Mesenchymal stem cell (in vitro differentiated cells and primary cell): ENCODE results near the gene IL1RAPL2.
"Not testable (repeated sequence)": the region's sequence is repeated elsewhere in the genome, so short reads cannot be mapped to it uniquely, and the experiment has no call there.

Source experiments
- DNase-seq: peaks from one replicate; pipeline ENCODE4 v3.0.0-alpha.2; 2013
- H2AFZ ChIP-seq: one replicate; pipeline ENCODE4 v1.6.1; 2013; ENCODE audit warnings: low read depth, mild to moderate bottlenecking, control low read depth, inconsistent platforms, low read length, moderate library complexity
- H2AK5ac ChIP-seq: 2 replicates; pipeline ENCODE4 v1.6.1; 2013; ENCODE audit warnings: low read length, moderate library complexity, mild to moderate bottlenecking, inconsistent platforms; ENCODE audit not compliant: severe bottlenecking
- H2BK120ac ChIP-seq: one replicate; pipeline ENCODE4 v1.6.1; 2013; ENCODE audit warnings: low read depth, mild to moderate bottlenecking, inconsistent platforms, low read length, moderate library complexity
- H2BK12ac ChIP-seq, 2 experiments: one replicate each; pipeline ENCODE4 v1.6.1; 2013; ENCODE audit warnings: inconsistent platforms in 2 of 2, low read length in 2 of 2, mild to moderate bottlenecking in 2 of 2, moderate library complexity in 2 of 2, control low read depth in 1 of 2
- H2BK15ac ChIP-seq: one replicate; pipeline ENCODE4 v1.6.1; 2013; ENCODE audit warnings: mild to moderate bottlenecking, low read depth, inconsistent platforms; ENCODE audit not compliant: poor library complexity, severe bottlenecking
- H2BK5ac ChIP-seq: 2 replicates; pipeline ENCODE4 v1.6.1; 2013; ENCODE audit warnings: low read depth, mild to moderate bottlenecking, low read length, control low read depth, inconsistent platforms; ENCODE audit not compliant: poor library complexity, severe bottlenecking
- H3K14ac ChIP-seq, 2 experiments: one replicate each; pipeline ENCODE4 v1.6.1; 2013; ENCODE audit warnings: inconsistent platforms in 2 of 2, low read length in 2 of 2, control low read depth in 1 of 2, mild to moderate bottlenecking in 1 of 2, moderate library complexity in 1 of 2
- H3K18ac ChIP-seq, 2 experiments: one replicate each; pipeline ENCODE4 v1.6.1; 2013; ENCODE audit warnings: inconsistent platforms in 2 of 2, low read length in 2 of 2, control low read depth in 1 of 2, low read depth in 1 of 2, mild to moderate bottlenecking in 1 of 2
- H3K23ac ChIP-seq, 2 experiments: one replicate each; pipeline ENCODE4 v1.6.1; 2013; ENCODE audit warnings: inconsistent platforms in 2 of 2, low read length in 2 of 2, mild to moderate bottlenecking in 2 of 2, moderate library complexity in 2 of 2, control low read depth in 1 of 2
- H3K27ac ChIP-seq: 2 replicates; pipeline ENCODE4 v1.5.1; 2013; ENCODE audit warnings: mild to moderate bottlenecking, moderate library complexity, low read length, control low read depth, inconsistent platforms; ENCODE audit not compliant: poor library complexity, severe bottlenecking
- H3K27me3 ChIP-seq, 2 experiments: 2 replicates each; pipeline versions ENCODE4 v1.6.1 to v1.7.0; 2013; ENCODE audit warnings: low read length in 2 of 2, mild to moderate bottlenecking in 2 of 2, moderate library complexity in 2 of 2, control low read depth in 1 of 2, inconsistent platforms in 1 of 2; ENCODE audit not compliant: control insufficient read depth in 1 of 2, insufficient read depth in 1 of 2
- H3K36me3 ChIP-seq, 2 experiments: 2 replicates each; pipeline versions ENCODE4 v1.6.1 to v1.7.0; 2013; ENCODE audit warnings: low read length in 2 of 2, control low read depth in 1 of 2, inconsistent platforms in 1 of 2, low read depth in 1 of 2, mild to moderate bottlenecking in 1 of 2; ENCODE audit not compliant: insufficient read depth in 2 of 2, control insufficient read depth in 1 of 2
- H3K4ac ChIP-seq, 2 experiments: one replicate each; pipeline ENCODE4 v1.6.1; 2013; ENCODE audit warnings: inconsistent platforms in 2 of 2, low read length in 2 of 2, mild to moderate bottlenecking in 2 of 2, moderate library complexity in 2 of 2, control low read depth in 1 of 2, low read depth in 1 of 2
- H3K4me1 ChIP-seq: 2 replicates; pipeline ENCODE4 v1.6.1; 2013; ENCODE audit warnings: low read depth, low read length, control low read depth; ENCODE audit not compliant: control insufficient read depth, insufficient read depth
- H3K4me2 ChIP-seq: 2 replicates; pipeline ENCODE4 v1.6.1; 2013; ENCODE audit warnings: low read length, mild to moderate bottlenecking, inconsistent platforms; ENCODE audit not compliant: poor library complexity, severe bottlenecking
- H3K4me3 ChIP-seq, 2 experiments: 2 replicates each; pipeline versions ENCODE4 v1.5.1 to v1.7.0; 2013; ENCODE audit warnings: low read length in 2 of 2, mild to moderate bottlenecking in 2 of 2, control low read depth in 1 of 2, low read depth in 1 of 2; ENCODE audit not compliant: insufficient read depth in 1 of 2
- H3K79me1 ChIP-seq: replicated peaks from 2 replicates; pipeline ENCODE4 v1.6.1; 2013; ENCODE audit warnings: mild to moderate bottlenecking, control low read depth, low read length, inconsistent platforms; ENCODE audit not compliant: poor library complexity, severe bottlenecking
- H3K9ac ChIP-seq: 2 replicates; pipeline ENCODE4 v1.7.0; 2013; ENCODE audit warnings: mild to moderate bottlenecking, low read length, moderate library complexity
- H3K9me3 ChIP-seq: 2 replicates; pipeline ENCODE4 v1.7.0; 2013; ENCODE audit warnings: mild to moderate bottlenecking, low read length; ENCODE audit not compliant: control insufficient read depth
- H4K8ac ChIP-seq: one replicate; pipeline ENCODE4 v1.6.1; 2013; ENCODE audit warnings: inconsistent platforms, mild to moderate bottlenecking, low read length, moderate library complexity
- H4K91ac ChIP-seq: one replicate; pipeline ENCODE4 v1.6.1; 2013; ENCODE audit warnings: mild to moderate bottlenecking, low read length, inconsistent platforms
- WGBS: methylation state at CpG from one replicate; pipeline ENCODE4 v1.1.7; 2013; ENCODE audit warnings: mixed read lengths; 5-methylcytosine and 5-hydroxymethylcytosine counted together

The IL1RAPL2 gene

DNA sequence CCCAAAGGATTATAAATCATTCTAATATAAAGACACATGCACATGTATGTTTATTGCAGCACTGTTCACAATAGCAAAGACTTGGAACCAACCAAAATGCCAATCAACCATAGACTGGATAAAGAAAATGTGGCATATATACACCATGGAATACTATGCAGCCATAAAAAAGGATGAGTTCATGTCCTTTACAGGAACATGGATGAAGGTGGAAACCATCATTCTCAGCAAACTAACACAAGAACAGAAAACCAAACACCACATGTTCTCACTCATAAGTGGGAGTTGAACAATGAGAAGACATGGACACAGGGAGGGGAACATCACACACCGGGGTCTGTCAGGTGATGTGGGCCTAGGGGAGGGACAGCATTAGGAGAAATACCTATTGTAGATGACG, 23.6 kb upstream of the IL1RAPL2 start:
- H2BK120ac ChIP-seq, H3K23ac ChIP-seq, H3K4ac ChIP-seq, H2BK15ac ChIP-seq, H3K27me3 ChIP-seq, H3K27ac ChIP-seq, H3K9me3 ChIP-seq, H2BK5ac ChIP-seq, H3K14ac ChIP-seq, H2BK12ac ChIP-seq, H3K79me1 ChIP-seq, H2AFZ ChIP-seq, H3K4me1 ChIP-seq, H4K8ac ChIP-seq, DNase-seq, H3K36me3 ChIP-seq, H2AK5ac ChIP-seq, H3K9ac ChIP-seq, H4K91ac ChIP-seq, H3K4me3 ChIP-seq, H3K18ac ChIP-seq, H3K4me2 ChIP-seq: not testable (repeated sequence)
- no CpG with 5 or more reads among the region's 2 CpGs for WGBS

- no peak overlapping the region for H3K4ac ChIP-seq
Measured at GRCh38 chrX:104564335-104564734, 1.7 kb upstream of the IL1RAPL2 start.

DNA sequence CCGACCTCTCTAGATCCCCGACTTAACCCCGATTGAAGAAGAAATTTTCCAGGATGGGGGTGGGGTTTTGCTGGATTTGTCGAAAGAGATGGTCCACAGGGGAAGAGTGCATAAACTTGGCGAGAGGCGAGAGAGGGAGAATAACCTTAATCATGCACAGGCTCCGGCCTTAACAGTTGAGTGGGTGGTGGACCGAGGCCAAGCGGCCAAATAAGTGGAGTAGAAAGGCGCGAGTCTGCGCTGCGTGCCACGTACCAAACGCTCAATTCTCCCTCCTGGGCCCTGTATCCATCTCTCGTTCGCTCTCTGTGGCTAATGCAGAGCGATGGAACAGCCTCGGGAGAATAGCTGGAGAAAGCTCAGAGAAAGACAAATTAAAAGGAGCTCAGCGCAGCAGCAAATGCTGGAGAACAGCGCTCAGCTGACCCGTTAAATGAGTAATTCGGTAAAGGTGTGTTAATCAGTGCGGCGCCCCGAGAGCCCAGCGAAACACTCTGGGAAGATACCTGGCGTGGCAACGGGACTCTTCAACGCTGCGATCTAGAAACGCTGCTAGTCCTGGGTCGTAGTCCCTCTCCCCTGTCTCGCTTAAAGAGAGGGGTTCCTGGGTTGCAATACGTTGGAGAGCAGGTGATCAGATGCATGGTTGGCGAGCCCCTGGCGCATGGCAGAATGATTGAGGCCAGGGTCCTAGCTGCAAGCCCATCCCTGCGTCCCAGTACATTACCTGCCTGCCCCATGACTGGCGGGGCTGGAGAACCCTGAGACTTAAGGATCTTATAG, 887 bp upstream of the IL1RAPL2 start:
- no peak overlapping the region for H4K91ac ChIP-seq
- H2BK120ac ChIP-seq: no peak overlapping the region
- no peak for DNase-seq
- no peak overlapping the region for H3K18ac ChIP-seq
- H3K14ac ChIP-seq: no peak overlapping the region
- no peak overlapping the region for H3K23ac ChIP-seq
- WGBS: 65% methylated on average over 36 of the region's 39 CpGs
- H3K4me2 ChIP-seq: no peak overlapping the region
- H2AFZ ChIP-seq: no peak overlapping the region
- H3K9me3 ChIP-seq: no peaks in the 10 kb centered on the region
- peaks cover 10% of the 10 kb centered on the region for H3K4me1 ChIP-seq
- H2AK5ac ChIP-seq: no peak overlapping the region
- no peak overlapping the region for H2BK12ac ChIP-seq
- H3K36me3 ChIP-seq: no peaks in the 10 kb centered on the region
- H2BK5ac ChIP-seq: no peak overlapping the region
- no peak overlapping the region for H3K9ac ChIP-seq
- no peak overlapping the region for H3K4ac ChIP-seq
- peaks cover 41 to 60% of the 10 kb centered on the region in 2 experiments for H3K27me3 ChIP-seq
- no peak overlapping the region for H3K27ac ChIP-seq
- H3K4me3 ChIP-seq: no peak overlapping the region
- H3K79me1 ChIP-seq: no peaks in the 10 kb centered on the region
- no peak overlapping the region for H4K8ac ChIP-seq
- no peak overlapping the region for H2BK15ac ChIP-seq

More at GRCh38 chrX:104564335-104564734, 1.7 kb upstream of the IL1RAPL2 start:
- H3K18ac ChIP-seq: no peak overlapping the region
- H2BK120ac ChIP-seq: no peak overlapping the region
- H3K27me3 ChIP-seq: peaks cover 41 to 53% of the 10 kb centered on the region in 2 experiments
- H3K27ac ChIP-seq: no peak overlapping the region
- no peak for DNase-seq
- no peak overlapping the region for H2AFZ ChIP-seq
- H2BK15ac ChIP-seq: no peak overlapping the region
- no peaks in the 10 kb centered on the region for H3K9me3 ChIP-seq
- no peak overlapping the region for H4K91ac ChIP-seq
- WGBS: 93% methylated on average over 6 of the region's 9 CpGs
- no peaks in the 10 kb centered on the region for H3K36me3 ChIP-seq
- no peak overlapping the region for H3K4me3 ChIP-seq
- H3K23ac ChIP-seq: no peak overlapping the region
- H3K4me2 ChIP-seq: no peak overlapping the region
- no peak overlapping the region for H4K8ac ChIP-seq
- no peak overlapping the region for H2BK12ac ChIP-seq
- no peak overlapping the region for H3K14ac ChIP-seq
- no peak overlapping the region for H3K9ac ChIP-seq
- no peaks in the 10 kb centered on the region for H3K79me1 ChIP-seq
- H2BK5ac ChIP-seq: no peak overlapping the region
- H3K4me1 ChIP-seq: peaks cover 10% of the 10 kb centered on the region
- H2AK5ac ChIP-seq: no peak overlapping the region

DNA sequence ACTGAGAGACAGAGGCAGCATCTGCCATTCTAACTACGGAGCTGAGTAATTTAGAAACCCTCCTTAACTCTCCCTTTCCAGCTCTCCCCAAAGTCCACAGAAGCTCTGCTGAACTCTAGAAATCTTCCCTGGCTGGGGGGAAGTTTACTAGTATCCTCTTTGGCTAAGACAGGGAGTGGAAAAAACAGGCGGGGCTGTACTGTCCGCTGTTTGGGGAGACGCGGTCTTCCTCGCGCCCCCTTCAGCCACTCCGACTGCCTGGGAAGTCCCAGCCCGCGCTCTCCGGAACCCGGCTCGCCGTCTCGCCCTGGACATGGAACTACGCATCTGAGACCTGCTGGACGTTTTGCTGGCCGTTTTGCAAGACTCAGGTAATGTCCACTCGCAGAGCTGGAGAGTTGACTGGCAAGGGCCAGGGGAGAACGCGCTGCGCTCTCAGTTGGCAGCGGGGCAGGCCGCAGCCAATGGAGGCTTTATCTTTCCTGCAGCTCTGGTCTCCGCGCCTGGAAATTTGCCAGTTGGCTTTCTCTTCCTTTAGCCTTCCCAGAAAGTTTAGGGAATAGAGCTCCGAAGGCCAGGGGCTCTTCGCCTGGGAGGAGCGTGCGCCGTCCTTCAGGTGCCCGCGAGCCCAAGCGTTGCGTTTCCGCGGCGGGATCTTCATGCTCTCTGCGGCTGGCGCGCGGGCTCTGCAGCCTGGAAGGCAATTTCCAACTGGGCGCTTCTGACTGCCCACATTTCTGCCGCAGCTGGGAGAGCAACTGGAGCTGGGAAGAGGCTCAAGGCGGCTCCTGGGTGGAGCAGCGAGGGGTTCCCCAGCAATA, 892 bp downstream of the IL1RAPL2 start:
- H3K27ac ChIP-seq: no peak overlapping the region
- no peaks in the 10 kb centered on the region for H3K9me3 ChIP-seq
- DNase-seq: peak; percentile 0
- no peak overlapping the region for H4K91ac ChIP-seq
- H3K4me1 ChIP-seq: peaks cover 10% of the 10 kb centered on the region
- H2AFZ ChIP-seq: no peak overlapping the region
- no peak overlapping the region for H3K23ac ChIP-seq
- no peak overlapping the region for H3K4me3 ChIP-seq
- H3K79me1 ChIP-seq: no peaks in the 10 kb centered on the region
- no peak overlapping the region for H3K9ac ChIP-seq
- no peak overlapping the region for H4K8ac ChIP-seq
- WGBS: under 1% methylated on average over 45 of the region's 46 CpGs
- no peak overlapping the region for H2BK15ac ChIP-seq
- no peak overlapping the region for H3K18ac ChIP-seq
- H2BK120ac ChIP-seq: no peak overlapping the region
- H3K36me3 ChIP-seq: no peaks in the 10 kb centered on the region
- no peak overlapping the region for H2AK5ac ChIP-seq
- no peak overlapping the region for H2BK5ac ChIP-seq
- no peak overlapping the region for H3K4ac ChIP-seq
- H3K4me2 ChIP-seq: peak overlapping the region; percentile 68
- no peak overlapping the region for H2BK12ac ChIP-seq
- H3K27me3 ChIP-seq: peaks cover 41 to 67% of the 10 kb centered on the region in 2 experiments
- no peak overlapping the region for H3K14ac ChIP-seq
